GM12878 (cell line): ENCODE results near the gene ACTL6B. TPM values are rescaled to one million over a fixed set of nuclear protein-coding genes. Genes with fewer than 3 reads are reported as not detected.

Experiments used
- ATAC-seq: fragments of 200-7000 bp; cut with Tn5 transposase; 3 replicates; pipeline ENCODE4 v1.9.1; 2020; ENCODE audit warnings: mild to moderate bottlenecking, moderate library complexity
- BruUV-seq: library from RNA; stranded (reverse); fragments of 400-500 nt; replicated peaks from 2 replicates; lab custom pipeline; 2021; lab: Mats Ljungman, UMichigan
- CTCF ChIA-PET: fragments of 300-600 bp; sonication (Branson Sonifier 250); formaldehyde crosslinking; extraction: SDS; loops from one replicate; lab custom pipeline; 2021; ENCODE audit warnings: inconsistent platforms; lab: Yijun Ruan, JAX
- POLR2A ChIA-PET: fragments of 350-600 bp; formaldehyde crosslinking; extraction: SDS; loops from one replicate; lab custom pipeline; 2021; ENCODE audit warnings: inconsistent platforms; lab: Charles Lee
- RAD21 ChIA-PET: fragments of 300-600 bp; sonication (Branson Sonifier 250); formaldehyde crosslinking; loops from one replicate; lab custom pipeline; 2023; ENCODE audit warnings: antibody characterized with exemption; ENCODE audit not compliant: unreplicated experiment; lab: Charles Lee
- SMC1A ChIA-PET: fragments of 300-600 bp; sonication (Branson Sonifier 250); formaldehyde crosslinking; loops from one replicate; lab custom pipeline; 2023; ENCODE audit not compliant: unreplicated experiment, uncharacterized antibody; lab: Charles Lee
- DNase-seq: peaks from one replicate; pipeline ENCODE4 v3.0.0-alpha.2; 2011; ENCODE audit warnings: low read depth, low spot score
- FAIRE-seq: peaks from 3 replicates; lab custom pipeline; 2011; peaks lifted over from hg19 to GRCh38; lab: Jason Lieb, UNC
- H2AFZ ChIP-seq: 2 replicates; pipeline ENCODE4 v1.6.0; 2011; ENCODE audit warnings: low read depth, low read length, control low read depth; ENCODE audit not compliant: control insufficient read depth
- H3K27ac ChIP-seq: 2 replicates; pipeline ENCODE4 v1.5.1; 2011; ENCODE audit warnings: control low read depth; ENCODE audit not compliant: control insufficient read depth, insufficient read depth
- H3K27me3 ChIP-seq, 2 experiments: replicated peaks in 1 of 2; 2 replicates each; pipeline versions ENCODE4 v1.6.0 to v1.6.1; 2011; ENCODE audit warnings: low read length in 1 of 2; ENCODE audit not compliant: control insufficient read depth in 2 of 2, insufficient read depth in 2 of 2
- H3K36me3 ChIP-seq, 2 experiments: 2 replicates each; pipeline ENCODE4 v1.5.1; 2011; ENCODE audit warnings: low read length in 1 of 2; ENCODE audit not compliant: control insufficient read depth in 2 of 2, insufficient read depth in 2 of 2
- H3K4me1 ChIP-seq: 2 replicates; pipeline ENCODE4 v1.6.1; 2011; ENCODE audit warnings: mild to moderate bottlenecking, low read length, moderate library complexity, mixed read lengths; ENCODE audit not compliant: control insufficient read depth, insufficient read depth
- H3K4me2 ChIP-seq: 2 replicates; pipeline ENCODE4 v1.6.0; 2011; ENCODE audit warnings: control low read depth; ENCODE audit not compliant: control insufficient read depth, insufficient read depth
- H3K4me3 ChIP-seq: fragments of 200-600 bp; sonication (generic); 2 replicates; pipeline ENCODE4 v1.5.1; 2016
- H3K79me2 ChIP-seq: 2 replicates; pipeline ENCODE4 v1.6.0; 2011; ENCODE audit warnings: low read length; ENCODE audit not compliant: control insufficient read depth, insufficient read depth
- H3K9ac ChIP-seq: 2 replicates; pipeline ENCODE4 v1.8.0; 2011; ENCODE audit warnings: low read length, control low read depth, mixed read lengths; ENCODE audit not compliant: control insufficient read depth, insufficient read depth
- H3K9me3 ChIP-seq: replicated peaks from 3 replicates; pipeline ENCODE4 v1.5.1; 2011; ENCODE audit warnings: mild to moderate bottlenecking, low read length; ENCODE audit not compliant: control insufficient read depth, insufficient read depth
- H4K20me1 ChIP-seq: 2 replicates; pipeline ENCODE4 v1.6.0; 2011; ENCODE audit not compliant: control insufficient read depth, insufficient read depth
- ASH2L ChIP-seq: fragments of 300-600, 200-600 bp; sonication (generic); IDR thresholded peaks from 2 replicates; pipeline ENCODE4 v1.6.1; 2017; ENCODE audit warnings: low read depth, mild to moderate bottlenecking, borderline replicate concordance
- ATF7 ChIP-seq: fragments of 450-650 bp; IDR thresholded peaks from 2 replicates; pipeline ENCODE4 v1.6.1; 2016; ENCODE audit warnings: low read depth, mild to moderate bottlenecking
- CBX5 ChIP-seq: sonication (generic); IDR thresholded peaks from 2 replicates; pipeline ENCODE4 v1.6.1; 2016; ENCODE audit warnings: low read depth, moderate library complexity, mild to moderate bottlenecking, inconsistent platforms
- CREB1 ChIP-seq: IDR thresholded peaks from 2 replicates; pipeline ENCODE4 v1.6.1; 2012; ENCODE audit warnings: low read depth, mild to moderate bottlenecking, inconsistent platforms
- FOS ChIP-seq: IDR thresholded peaks from 3 replicates; pipeline ENCODE4 v1.6.1; 2011; ENCODE audit warnings: borderline replicate concordance; ENCODE audit not compliant: insufficient read length; ENCODE audit errors: extremely low read depth
- GABPA ChIP-seq: IDR thresholded peaks from 2 replicates; pipeline ENCODE4 v1.6.1; 2014; ENCODE audit warnings: antibody characterized with exemption, low read depth, mild to moderate bottlenecking, inconsistent platforms
- JUNB ChIP-seq: IDR thresholded peaks from 2 replicates; pipeline ENCODE4 v1.6.1; 2016; ENCODE audit warnings: antibody characterized with exemption, mild to moderate bottlenecking
- MTA2 ChIP-seq: fragments of 450-650 bp; IDR thresholded peaks from 2 replicates; pipeline ENCODE4 v1.6.1; 2016; ENCODE audit warnings: low read depth, mild to moderate bottlenecking, moderate library complexity
- NR2F1 ChIP-seq: fragments of 450-650 bp; conservative IDR thresholded peaks from 2 replicates; pipeline ENCODE4 v1.6.1; 2017; ENCODE audit warnings: mild to moderate bottlenecking
- POLR2A ChIP-seq: IDR thresholded peaks from 2 replicates; pipeline ENCODE4 v1.6.1; 2011; ENCODE audit warnings: low read depth, mild to moderate bottlenecking, low read length
- RUNX3 ChIP-seq: IDR thresholded peaks from 2 replicates; pipeline ENCODE4 v1.6.1; 2012; ENCODE audit warnings: low read length, inconsistent platforms
- STAT3 ChIP-seq: IDR thresholded peaks from 2 replicates; pipeline ENCODE4 v1.6.1; 2011; ENCODE audit warnings: low read depth, low read length, improper control_type of control experiment
- TCF7 ChIP-seq: IDR thresholded peaks from 2 replicates; pipeline ENCODE4 v1.6.1; 2014; ENCODE audit warnings: antibody characterized with exemption, borderline replicate concordance
- ZNF24 ChIP-seq: fragments of 450-650 bp; IDR thresholded peaks from 2 replicates; pipeline ENCODE4 v1.6.1; 2017; ENCODE audit warnings: antibody characterized with exemption, mild to moderate bottlenecking
- WGBS: methylation state at CpG from one replicate; pipeline ENCODE4 v1.1.6; 2016; ENCODE audit warnings: low lambda C conversion rate; ENCODE audit not compliant: insufficient replicate concordance, insufficient coverage; ENCODE audit errors: missing lambda C conversion rate; 5-methylcytosine and 5-hydroxymethylcytosine counted together
- in situ Hi-C: fragments of 300-500 bp; cut with MboI; formaldehyde crosslinking; loops from 9 replicates; pipeline ENCODE4 v1.14.3; 2018; ENCODE audit warnings: mixed read lengths
- intact Hi-C: fragments of 100-400 bp; cut with micrococcal nuclease; formaldehyde crosslinking; loops from one replicate; pipeline ENCODE4 v1.14.2; 2022; ENCODE audit not compliant: unreplicated experiment
- polyA plus RNA-seq, 11 experiments: library from polyadenylated mRNA; depleted of rRNA in 4 of 11; unstranded in 6 of 11; stranded (reverse) in 5 of 11; fragments of >200 nt; fragmentation: Nextera tagmentation in 4 of 11; fragmentation: Illumina TruSeq in 1 of 11; extraction: Ambion mirVana in 4 of 11; extraction: Trizol in 1 of 11; gene quantifications; 1 replicate in 1 of 11; 2 replicates in 10 of 11; pipeline versions ENCODE4 v1.2.1 to v1.2.3, GENCODE V29; 2011 to 2016; ENCODE audit warnings: inconsistent platforms in 2 of 11, missing spikeins in 2 of 11, low read depth in 1 of 11
- total RNA-seq, 4 experiments: library from RNA; depleted of rRNA in 3 of 4; stranded (reverse); fragments of >200 nt in 3 of 4; fragmentation: Illumina TruSeq in 1 of 4; extraction: Trizol in 1 of 4; gene quantifications; 2 replicates each; pipeline versions ENCODE4 v1.2.1 to v1.2.3, GENCODE V29; 2013 to 2021
- TF ChIP-seq, protein P1 (sequence below): fragments of 450-650 bp; IDR thresholded peaks from 2 replicates; pipeline ENCODE4 v1.6.1; 2017; ENCODE audit warnings: mild to moderate bottlenecking, low read depth, inconsistent platforms; ENCODE audit not compliant: poor library complexity, severe bottlenecking

ACTL6B gene
- total and polyA plus RNA-seq, 10 of the 15 experiments (the other 5 are each of a cell fraction or from before 2014, with no cell fraction given): not detected

DNA sequence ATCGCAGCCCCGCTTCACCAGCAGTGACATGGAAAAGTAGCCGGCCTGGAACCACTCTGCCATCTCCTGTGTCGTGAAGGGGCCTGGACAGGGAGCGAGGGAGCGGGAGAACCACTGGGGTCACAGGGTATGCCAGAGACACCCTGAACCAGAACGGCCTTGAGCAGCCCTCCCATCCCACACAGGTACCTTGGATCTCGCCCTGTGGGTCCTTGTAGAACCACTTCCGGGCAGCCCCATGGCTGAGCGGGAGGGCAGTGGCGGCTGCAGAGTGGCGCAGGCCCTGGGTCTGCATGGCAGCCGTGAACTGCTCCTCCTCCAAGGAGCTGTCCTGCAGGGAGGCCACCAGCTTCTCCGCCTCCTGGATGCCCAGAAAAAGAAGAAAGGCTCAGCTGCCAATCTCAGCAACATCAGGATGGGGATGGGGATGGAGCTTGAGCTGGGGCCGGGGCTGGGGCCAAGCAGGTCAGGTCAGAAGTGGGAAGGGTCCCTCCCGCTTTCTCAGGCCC, 28.3 kb upstream of the ACTL6B start:
- no peak overlapping the region for H2AFZ ChIP-seq
- 95% methylated on average over 16 of the region's 16 CpGs for WGBS
- CTCF ChIA-PET: interaction anchor here (1.2 kb wide), 1 partner anchor 21 kb away, joined by 4 read pairs; the partner anchor contains the start of gene POP7
- RAD21 ChIA-PET: no interaction called here
- POLR2A ChIA-PET: no interaction called here
- no peaks in the 10 kb centered on the region for H4K20me1 ChIP-seq
- SMC1A ChIA-PET: no interaction called here
- H3K36me3 ChIP-seq: peaks cover 0 to 50% of the 10 kb centered on the region in 2 experiments; a peak in 3 of 4 replicates
- peaks cover 13% of the 10 kb centered on the region for H3K79me2 ChIP-seq
- H3K4me2 ChIP-seq: no peak overlapping the region
- H3K27me3 ChIP-seq: no peaks in the 10 kb centered on the region
- DNase-seq: no peak
- no TSS peak for BruUV-seq
- no peak overlapping the region for H3K27ac ChIP-seq
- TF ChIP-seq POLR2A (0 out of 2 replicates have a peak, but pooled peaks have one; percentile 34), CBX5 (no peak)
- TF ChIP-seq, all 136 proteins: peak for 1
- H3K9me3 ChIP-seq: no peaks in the 10 kb centered on the region
- intact Hi-C loops (no loop called here), in situ Hi-C loops (loop anchor here (25.0 kb wide), 1 partner anchor 222 kb away; the partner anchor contains the start of gene SPACDR)
- FAIRE-seq: no peak
- no peak for ATAC-seq
- no peak overlapping the region for H3K9ac ChIP-seq
- H3K4me3 ChIP-seq: no peak overlapping the region
- H3K4me1 ChIP-seq: peaks cover 3% of the 10 kb centered on the region

GRCh38 chr7:100683659-100684533, 27.6 kb upstream of the ACTL6B start:
- Histone ChIP-seq H3K27me3 (no peaks in the 10 kb centered on the region), H2AFZ (no peak overlapping the region), H3K4me3 (no peak overlapping the region), H3K27ac (no peak overlapping the region), H3K36me3 (peaks cover 0 to 50% of the 10 kb centered on the region in 2 experiments; a peak in 3 of 4 replicates), H3K4me1 (no peaks in the 10 kb centered on the region), H3K4me2 (no peak overlapping the region), H3K9me3 (no peaks in the 10 kb centered on the region), H3K9ac (no peak overlapping the region), H3K79me2 (peaks cover 6% of the 10 kb centered on the region), H4K20me1 (no peaks in the 10 kb centered on the region)
- ChIA-PET POLR2A (no interaction called here), RAD21 (no interaction called here), SMC1A (no interaction called here), CTCF (interaction anchor here (1.1 to 1.9 kb wide), 2 partner anchors 7 to 22 kb away, joined by 3 to 5 read pairs; partner anchors contain the start of gene POP7)
- in situ Hi-C loops (loop anchor here (25.0 kb wide), 1 partner anchor 222 kb away; the partner anchor contains the start of gene SPACDR), intact Hi-C loops (no loop called here)
- 97% methylated on average over 24 of the region's 37 CpGs for WGBS
- ATAC-seq (no peak), DNase-seq (no peak), FAIRE-seq (no peak)
- no TSS peak for BruUV-seq
- TF ChIP-seq FOS (no peak), MTA2 (no peak), TCF7 (no peak), ATF7 (no peak), JUNB (no peak), CREB1 (no peak), GABPA (no peak), NR2F1 (no peak), ASH2L (no peak), ZNF24 (no peak), RUNX3 (no peak), STAT3 (no peak)
- TF ChIP-seq, protein P1, sequence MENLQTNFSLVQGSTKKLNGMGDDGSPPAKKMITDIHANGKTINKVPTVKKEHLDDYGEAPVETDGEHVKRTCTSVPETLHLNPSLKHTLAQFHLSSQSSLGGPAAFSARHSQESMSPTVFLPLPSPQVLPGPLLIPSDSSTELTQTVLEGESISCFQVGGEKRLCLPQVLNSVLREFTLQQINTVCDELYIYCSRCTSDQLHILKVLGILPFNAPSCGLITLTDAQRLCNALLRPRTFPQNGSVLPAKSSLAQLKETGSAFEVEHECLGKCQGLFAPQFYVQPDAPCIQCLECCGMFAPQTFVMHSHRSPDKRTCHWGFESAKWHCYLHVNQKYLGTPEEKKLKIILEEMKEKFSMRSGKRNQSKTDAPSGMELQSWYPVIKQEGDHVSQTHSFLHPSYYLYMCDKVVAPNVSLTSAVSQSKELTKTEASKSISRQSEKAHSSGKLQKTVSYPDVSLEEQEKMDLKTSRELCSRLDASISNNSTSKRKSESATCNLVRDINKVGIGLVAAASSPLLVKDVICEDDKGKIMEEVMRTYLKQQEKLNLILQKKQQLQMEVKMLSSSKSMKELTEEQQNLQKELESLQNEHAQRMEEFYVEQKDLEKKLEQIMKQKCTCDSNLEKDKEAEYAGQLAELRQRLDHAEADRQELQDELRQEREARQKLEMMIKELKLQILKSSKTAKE: no peak
